ENCODE data around the gene MYO3A.

- TF ChIP-seq CTCF (conservative IDR thresholded peaks at IDR 0.05) = no peak
- TF ChIP-seq ZFX (IDR thresholded peaks at IDR 0.05) = no peak
These were observed 238.1 kb downstream of the MYO3A start for GRCh38 chr10:26172131-26172530.
